Neural progenitor cell (in vitro differentiated cells): ENCODE data around the gene IGFLR1. TPM values are rescaled to one million over a fixed set of nuclear protein-coding genes. Genes with fewer than 3 reads are reported as not detected.

Experiments
- DNase-seq: peaks from one replicate; pipeline ENCODE4 v3.0.0-alpha.2; 2016; ENCODE audit warnings: low spot score
- H2AFZ ChIP-seq: fragments of 200-600 bp; sonication (generic); replicated peaks from 2 replicates; pipeline ENCODE4 v1.6.1; 2016; ENCODE audit warnings: antibody characterized with exemption
- H3F3A ChIP-seq: fragments of 200-600 bp; sonication (generic); 2 replicates; pipeline ENCODE4 v1.6.1; 2016; ENCODE audit warnings: antibody characterized with exemption, low read depth
- H3K27ac ChIP-seq: fragments of 200-600 bp; sonication (generic); 2 replicates; pipeline ENCODE4 v1.5.1; 2016; ENCODE audit warnings: mild to moderate bottlenecking
- H3K27me3 ChIP-seq: fragments of 200-600 bp; sonication (generic); 2 replicates; pipeline ENCODE4 v1.6.1; 2016; ENCODE audit warnings: mild to moderate bottlenecking, moderate library complexity
- H3K36me3 ChIP-seq: fragments of 200-600 bp; sonication (generic); 2 replicates; pipeline ENCODE4 v1.5.1; 2016
- H3K4me1 ChIP-seq: fragments of 200-600 bp; sonication (generic); 2 replicates; pipeline ENCODE4 v1.6.1; 2016; ENCODE audit warnings: mixed run types
- H3K4me2 ChIP-seq: fragments of 200-600 bp; sonication (generic); 2 replicates; pipeline ENCODE4 v1.6.1; 2016
- H3K4me3 ChIP-seq: fragments of 200-600 bp; sonication (generic); 2 replicates; pipeline ENCODE4 v1.5.1; 2016
- H3K79me2 ChIP-seq: fragments of 200-600 bp; sonication (generic); 2 replicates; pipeline ENCODE4 v1.6.1; 2016; ENCODE audit warnings: low read depth
- H3K9ac ChIP-seq: fragments of 200-600 bp; sonication (generic); 2 replicates; pipeline ENCODE4 v1.6.1; 2016
- H3K9me3 ChIP-seq: fragments of 200-600 bp; sonication (generic); 2 replicates; pipeline ENCODE4 v1.5.1; 2016; ENCODE audit warnings: low read depth
- H4K20me1 ChIP-seq: fragments of 200-600 bp; sonication (generic); 2 replicates; pipeline ENCODE4 v1.6.1; 2016; ENCODE audit warnings: low read depth
- H3K27ac Mint-ChIP-seq: 3 replicates; pipeline ENCODE4 v1.8.0; 2021; ENCODE audit warnings: mixed read lengths
- H3K27me3 Mint-ChIP-seq: 2 replicates; pipeline ENCODE4 v1.8.0; 2022; ENCODE audit warnings: low read depth, mild to moderate bottlenecking, inconsistent platforms, moderate library complexity, mixed read lengths; ENCODE audit not compliant: insufficient read depth
- H3K36me3 Mint-ChIP-seq: 3 replicates; pipeline ENCODE4 v1.8.0; 2021; ENCODE audit warnings: mixed read lengths
- H3K4me1 Mint-ChIP-seq: 3 replicates; pipeline ENCODE4 v1.8.0; 2021; ENCODE audit warnings: mixed read lengths
- H3K4me3 Mint-ChIP-seq: 3 replicates; pipeline ENCODE4 v1.8.0; 2021; ENCODE audit warnings: mild to moderate bottlenecking, moderate library complexity, mixed read lengths
- H3K9me3 Mint-ChIP-seq: 3 replicates; pipeline ENCODE4 v1.8.0; 2020; ENCODE audit warnings: mixed read lengths
- CTCF ChIP-seq: fragments of 200-600 bp; sonication (generic); IDR thresholded peaks from 2 replicates; pipeline ENCODE4 v1.5.1; 2017; ENCODE audit warnings: antibody characterized with exemption, mild to moderate bottlenecking
- EZH2 ChIP-seq: fragments of 200-600 bp; sonication (generic); IDR thresholded peaks from 2 replicates; pipeline ENCODE4 v1.6.1; 2017; ENCODE audit warnings: antibody characterized with exemption, mild to moderate bottlenecking, moderate library complexity
- EZH2phosphoT487 ChIP-seq: fragments of 200-600 bp; sonication (generic); IDR thresholded peaks from 2 replicates; pipeline ENCODE4 v1.6.1; 2017; ENCODE audit warnings: antibody characterized with exemption
- total RNA-seq: library from RNA; depleted of rRNA; stranded (reverse); fragments of >200 nt; gene quantifications from 2 replicates; pipeline ENCODE4 v1.2.3, GENCODE V29; 2015; ENCODE audit warnings: low replicate concordance

The IGFLR1 gene
- total RNA-seq, result 5.0 and 9.2 TPM in 2 replicates

GRCh38 chr19:35742121-35742724 lies at the start of gene IGFLR1:
TSS of gene IGFLR1 (minus strand) at chr19:35742452. CDS start at chr19:35741180, 1,272 bp downstream.
- peak within 1 kb of the TSS; percentile 86 for H3K4me2 ChIP-seq
- no peak within 1 kb of the TSS for H3K9ac ChIP-seq
- Mint-ChIP-seq H3K4me1 (peaks cover 37% of the 10 kb centered on the region), H3K4me3 (peak within 1 kb of the TSS; percentile 76), H3K36me3 (peaks cover 5% of the 10 kb centered on the region), H3K9me3 (no peaks in the 10 kb centered on the region), H3K27ac (peak within 1 kb of the TSS; percentile 78), H3K27me3 (peaks cover 13% of the 10 kb centered on the region)
- H3K9me3 ChIP-seq, result no peaks in the 10 kb centered on the region
- DNase-seq, result no peak
- no peaks in the 10 kb centered on the region for H3K36me3 ChIP-seq
- no peaks in the 10 kb centered on the region for H3K27me3 ChIP-seq
- peak within 1 kb of the TSS; percentile 79 for H3K4me3 ChIP-seq
- peaks cover 9% of the 10 kb centered on the region for H3K4me1 ChIP-seq
- H3K79me2 ChIP-seq, result peaks cover 10% of the 10 kb centered on the region
- peaks cover 17% of the 10 kb centered on the region for H4K20me1 ChIP-seq
- no peak for TF ChIP-seq CTCF
- no peak for TF ChIP-seq EZH2
- no peak for TF ChIP-seq EZH2phosphoT487
- no peak within 1 kb of the TSS for H2AFZ ChIP-seq
- H3K27ac ChIP-seq, result peak within 1 kb of the TSS; percentile 81
- peaks cover 46% of the 10 kb centered on the region for H3F3A ChIP-seq

- no peak overlapping the region for H2AFZ ChIP-seq
- no peak overlapping the region for H3K27ac ChIP-seq
- H3K9me3 ChIP-seq, result no peaks in the 10 kb centered on the region
- H3F3A ChIP-seq, result no peaks in the 10 kb centered on the region
- H3K9ac ChIP-seq, result no peak overlapping the region
- H3K4me3 Mint-ChIP-seq, result no peak overlapping the region
- peaks cover under 1% of the 10 kb centered on the region for H3K4me1 Mint-ChIP-seq
- no peaks in the 10 kb centered on the region for H3K9me3 Mint-ChIP-seq
- H3K4me1 ChIP-seq, result peaks cover 2% of the 10 kb centered on the region
- no peak overlapping the region for H3K4me3 ChIP-seq
- H3K36me3 Mint-ChIP-seq, result peaks cover 1% of the 10 kb centered on the region
- no peaks in the 10 kb centered on the region for H3K79me2 ChIP-seq
- no peak for DNase-seq
- peaks cover 24% of the 10 kb centered on the region for H3K27me3 ChIP-seq
- no peaks in the 10 kb centered on the region for H4K20me1 ChIP-seq
- no peak for TF ChIP-seq EZH2phosphoT487
- TF ChIP-seq CTCF, result no peak
- TF ChIP-seq EZH2, result no peak
- no peak overlapping the region for H3K4me2 ChIP-seq
- H3K27ac Mint-ChIP-seq, result no peak overlapping the region
- no peaks in the 10 kb centered on the region for H3K36me3 ChIP-seq
- H3K27me3 Mint-ChIP-seq, result peaks cover 20% of the 10 kb centered on the region
Measured at GRCh38 chr19:35791814-35792279, 49.6 kb upstream of the IGFLR1 start.

- H3K27ac ChIP-seq, result no peak overlapping the region
- DNase-seq, result no peak
Measured at GRCh38 chr19:35790981-35791813, 48.9 kb upstream of the IGFLR1 start.

More at GRCh38 chr19:35790981-35791813, 48.9 kb upstream of the IGFLR1 start:
- Histone ChIP-seq H3K9ac (no peak overlapping the region), H3K27me3 (peaks cover 18% of the 10 kb centered on the region), H3K4me2 (no peak overlapping the region), H3K79me2 (no peaks in the 10 kb centered on the region), H3K4me1 (no peaks in the 10 kb centered on the region), H3K4me3 (no peak overlapping the region), H3K9me3 (no peaks in the 10 kb centered on the region), H3K36me3 (no peaks in the 10 kb centered on the region), H3F3A (no peaks in the 10 kb centered on the region), H4K20me1 (no peaks in the 10 kb centered on the region), H2AFZ (no peak overlapping the region)
- H3K36me3 Mint-ChIP-seq, result peaks cover 1% of the 10 kb centered on the region
- H3K4me3 Mint-ChIP-seq, result no peak overlapping the region
- no peaks in the 10 kb centered on the region for H3K4me1 Mint-ChIP-seq
- no peak overlapping the region for H3K27ac Mint-ChIP-seq
- peaks cover 15% of the 10 kb centered on the region for H3K27me3 Mint-ChIP-seq
- TF ChIP-seq CTCF (no peak), EZH2phosphoT487 (no peak), EZH2 (no peak)
- no peaks in the 10 kb centered on the region for H3K9me3 Mint-ChIP-seq
